Fibroblast of skin of left biceps (primary cell): ENCODE measurements around the gene CTRB1.
"Not testable (repeated sequence)": the region's sequence is repeated elsewhere in the genome, so short reads cannot be mapped to it uniquely, and the experiment has no call there.

Experiments used
- DNase-seq, 2 experiments: peaks; one replicate each; pipeline ENCODE4 v3.0.0-alpha.2; 2013; ENCODE audit warnings: low read depth in 2 of 2

Gene CTRB1

DNA sequence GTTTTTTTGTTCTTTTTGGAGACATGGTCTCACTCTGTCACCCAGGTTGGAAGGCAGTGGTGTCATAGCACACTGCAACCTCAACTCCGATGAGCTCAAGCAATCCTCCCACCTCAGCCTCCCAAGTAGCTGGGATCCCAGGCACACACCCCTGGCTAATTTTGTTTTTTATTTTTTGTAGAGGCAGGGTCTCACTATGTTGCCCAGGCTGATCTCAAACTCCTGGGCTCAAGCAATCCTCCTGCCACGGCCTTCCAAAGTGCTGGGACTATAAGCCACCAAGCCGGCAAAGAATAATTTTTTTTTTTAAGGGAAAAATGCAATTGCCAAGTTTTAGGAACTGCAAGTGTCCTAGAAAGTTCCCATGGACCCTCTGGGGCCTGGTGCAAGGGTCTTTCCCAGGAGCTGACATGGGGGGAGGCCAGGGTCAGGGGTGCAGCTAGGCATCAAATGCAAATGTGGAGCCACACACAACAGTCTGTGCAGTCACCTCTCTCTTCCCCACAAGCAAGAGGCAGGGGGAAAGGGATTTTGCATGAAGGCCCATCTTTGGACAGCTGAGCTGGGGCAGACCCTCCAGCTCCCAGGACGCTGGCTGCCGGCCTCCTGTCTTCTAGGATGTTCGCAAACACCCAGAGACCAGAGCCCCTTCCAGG is 52.8 kb downstream of the CTRB1 start:
- DNase-seq = no peak

DNA sequence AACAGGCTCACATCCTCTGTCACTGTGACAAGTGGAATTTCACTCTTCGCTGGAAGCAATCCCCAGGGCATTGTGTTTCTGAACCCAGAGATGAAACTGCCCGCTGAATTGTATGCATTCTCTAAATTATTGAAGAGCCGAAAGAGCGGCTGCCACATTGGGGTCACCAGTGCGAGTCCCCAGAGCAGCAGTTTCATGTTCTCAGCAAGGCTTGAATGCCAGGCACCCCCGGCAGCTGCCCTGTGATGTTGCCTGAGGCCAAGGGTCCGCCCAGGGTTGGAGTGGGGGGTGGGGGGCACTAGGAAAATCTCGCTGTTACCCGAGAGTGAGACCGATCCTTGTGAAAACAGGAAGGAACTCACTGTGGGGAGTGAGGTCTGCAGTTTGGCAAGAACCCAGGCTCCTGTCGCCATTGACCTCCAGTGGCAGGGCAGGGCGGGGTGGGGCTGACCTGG is 53.3 kb downstream of the CTRB1 start:
- DNase-seq = no peak

DNA sequence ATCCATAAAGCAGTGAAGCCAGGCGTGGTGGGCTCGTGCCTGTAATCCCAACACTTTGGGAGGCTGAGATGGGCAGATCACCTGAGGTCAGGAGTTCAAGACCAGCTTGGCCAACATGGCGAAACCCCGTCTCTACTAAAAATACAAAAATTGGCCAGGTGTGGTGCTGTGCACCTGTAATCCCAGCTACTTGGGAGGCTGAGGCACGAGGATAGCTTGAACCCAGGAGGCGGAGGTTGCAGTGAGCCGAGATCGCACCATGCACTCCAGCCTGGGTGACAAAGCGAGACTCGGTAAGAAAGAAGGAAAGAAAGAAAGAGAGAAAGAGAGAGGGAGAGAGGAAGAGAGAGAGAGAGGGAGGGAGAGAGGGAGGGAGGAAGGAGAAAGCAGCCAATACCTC is 53.8 kb downstream of the CTRB1 start:
- not testable (repeated sequence) for DNase-seq

DNA sequence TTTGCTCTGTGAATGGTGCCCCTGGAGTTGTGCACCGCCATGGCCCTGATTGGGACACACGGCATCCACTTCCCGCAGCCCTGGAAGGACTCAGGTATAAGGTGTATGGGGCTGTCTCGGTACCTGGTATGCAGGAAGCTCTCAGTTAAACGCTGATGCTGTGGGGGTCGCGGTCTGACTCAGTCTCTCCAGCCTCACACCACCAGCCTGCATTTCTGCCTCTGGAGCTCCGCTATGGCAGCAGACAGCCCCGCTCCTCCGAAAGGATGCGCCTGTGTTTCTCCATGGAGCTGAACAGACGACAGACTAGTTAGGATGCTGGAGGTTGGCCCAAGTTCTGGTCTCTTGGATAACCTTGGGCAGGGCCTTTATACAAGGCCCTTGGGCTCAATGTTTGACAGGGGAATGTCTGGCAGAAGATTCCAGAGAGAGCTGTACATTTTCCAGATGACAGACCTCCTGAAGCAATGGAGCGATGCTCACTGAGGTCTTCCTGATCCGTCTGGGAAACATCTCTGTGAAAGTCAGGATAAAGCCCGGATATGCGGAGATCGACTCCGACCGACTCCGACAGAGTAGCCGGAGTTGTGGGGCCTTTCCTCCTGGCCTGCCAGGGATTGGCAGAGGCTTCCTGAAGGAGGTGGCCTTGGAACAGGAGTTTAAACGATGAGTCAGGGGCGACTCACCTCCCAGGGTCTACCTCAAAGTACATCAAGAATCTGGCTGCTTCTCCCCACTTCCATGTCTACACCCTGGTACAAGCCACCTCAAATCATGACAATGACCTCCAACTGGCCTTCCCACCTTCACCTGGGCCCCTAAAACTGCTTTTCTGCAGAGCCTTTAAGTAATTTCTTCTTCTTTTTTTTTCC is 54.5 kb downstream of the CTRB1 start:
- DNase-seq = no peak
